EL (cell line): Measurements from ENCODE around the gene RAB31.
"Not testable (repeated sequence)": the region's sequence is repeated elsewhere in the genome, so short reads cannot be mapped to it uniquely, and the experiment has no call there.

Experiments
- DNase-seq: peaks from one replicate; pipeline ENCODE4 v3.0.0-alpha.2; 2016

RAB31 gene

GRCh38 chr18:9898792-9899549, 190.9 kb downstream of the RAB31 start:
- DNase-seq, result peak; percentile 81

- DNase-seq, result not testable (repeated sequence)
Observed at GRCh38 chr18:9899550-9899930, 191.4 kb downstream of the RAB31 start.

- no peak for DNase-seq
Observed at GRCh38 chr18:9900699-9901098, 192.6 kb downstream of the RAB31 start.

- DNase-seq, result no peak
Observed at GRCh38 chr18:9901377-9901776, 193.3 kb downstream of the RAB31 start.

GRCh38 chr18:9902264-9902663, 194.2 kb downstream of the RAB31 start:
- not testable (repeated sequence) for DNase-seq

GRCh38 chr18:9902832-9903231, 194.7 kb downstream of the RAB31 start:
- DNase-seq, result no peak

- DNase-seq, result no peak
Observed at GRCh38 chr18:9905401-9905922, 197.4 kb downstream of the RAB31 start.

GRCh38 chr18:9906481-9906880, 198.4 kb downstream of the RAB31 start:
- no peak for DNase-seq

GRCh38 chr18:9907867-9908266, 199.8 kb downstream of the RAB31 start:
- DNase-seq, result no peak

- no peak for DNase-seq
Observed at GRCh38 chr18:9910071-9910470, 202.0 kb downstream of the RAB31 start.

- no peak for DNase-seq
Observed at GRCh38 chr18:9910661-9911060, 202.6 kb downstream of the RAB31 start.

- no peak for DNase-seq
Observed at GRCh38 chr18:9911226-9911625, 203.1 kb downstream of the RAB31 start.
